ENCODE data around the gene DLGAP1.

DLGAP1 gene

GRCh38 chr18:3504637-3505036 lies 950.5 kb downstream of the DLGAP1 start (continued):
- TF ChIP-seq TSHZ2 (CRISPR knock-in tag; IDR thresholded peaks at IDR 0.05) (no peak), GLIS3 (CRISPR knock-in tag; IDR thresholded peaks at IDR 0.05) (no peak), POU6F1 (CRISPR knock-in tag; IDR thresholded peaks at IDR 0.05; ENCODE audit: borderline replicate concordance, low read depth) (no peak), PATZ1 (CRISPR knock-in tag; IDR thresholded peaks at IDR 0.05; ENCODE audit: borderline replicate concordance) (no peak)

- TF ChIP-seq ZFP3 (CRISPR knock-in tag; IDR thresholded peaks at IDR 0.05) = no peak
- TF ChIP-seq ZNF70 (CRISPR knock-in tag; IDR thresholded peaks at IDR 0.05) = no peak
- TF ChIP-seq SNAI2 (CRISPR knock-in tag; IDR thresholded peaks at IDR 0.05) = no peak
- TF ChIP-seq RARB (CRISPR knock-in tag; IDR thresholded peaks at IDR 0.05) = no peak
- TF ChIP-seq CSRNP3 (CRISPR knock-in tag; IDR thresholded peaks at IDR 0.05) = no peak
- no peak for TF ChIP-seq TSHZ2 (CRISPR knock-in tag; IDR thresholded peaks at IDR 0.05)
- TF ChIP-seq GLIS3 (CRISPR knock-in tag; IDR thresholded peaks at IDR 0.05) = no peak
- no peak for TF ChIP-seq ZFP30 (CRISPR knock-in tag; IDR thresholded peaks at IDR 0.05)
- no peak for TF ChIP-seq ZNF565 (CRISPR knock-in tag; conservative IDR thresholded peaks at IDR 0.05; ENCODE audit: low read depth)
- TF ChIP-seq TOX (CRISPR knock-in tag; IDR thresholded peaks at IDR 0.05; ENCODE audit: borderline replicate concordance) = no peak
- no peak for TF ChIP-seq BACH2 (CRISPR knock-in tag; IDR thresholded peaks at IDR 0.05; ENCODE audit: borderline replicate concordance)
- TF ChIP-seq OSR1 (CRISPR knock-in tag; IDR thresholded peaks at IDR 0.05) = no peak
- TF ChIP-seq ZC3H10 (CRISPR knock-in tag; IDR thresholded peaks at IDR 0.05) = no peak
- ATAC-seq = no peak
Observed at GRCh38 chr18:3502650-3503049, 952.5 kb downstream of the DLGAP1 start.

- no peak for ATAC-seq
- TF ChIP-seq CREB5 (CRISPR knock-in tag; IDR thresholded peaks at IDR 0.05; ENCODE audit: low read depth) = no peak
- TF ChIP-seq TSHZ2 (CRISPR knock-in tag; IDR thresholded peaks at IDR 0.05) = no peak
- TF ChIP-seq ZFP30 (CRISPR knock-in tag; IDR thresholded peaks at IDR 0.05) = no peak
- no peak for TF ChIP-seq ARNTL (CRISPR knock-in tag; IDR thresholded peaks at IDR 0.05; ENCODE audit: borderline replicate concordance, low read depth)
Observed at GRCh38 chr18:3500016-3500415, 955.1 kb downstream of the DLGAP1 start.

All from SK-N-SH treated with all-trans-retinoic acid at 6 μM for 48 hours (cell line).